Measurements from ENCODE around the gene LRRFIP1.

LRRFIP1 gene

DNA sequence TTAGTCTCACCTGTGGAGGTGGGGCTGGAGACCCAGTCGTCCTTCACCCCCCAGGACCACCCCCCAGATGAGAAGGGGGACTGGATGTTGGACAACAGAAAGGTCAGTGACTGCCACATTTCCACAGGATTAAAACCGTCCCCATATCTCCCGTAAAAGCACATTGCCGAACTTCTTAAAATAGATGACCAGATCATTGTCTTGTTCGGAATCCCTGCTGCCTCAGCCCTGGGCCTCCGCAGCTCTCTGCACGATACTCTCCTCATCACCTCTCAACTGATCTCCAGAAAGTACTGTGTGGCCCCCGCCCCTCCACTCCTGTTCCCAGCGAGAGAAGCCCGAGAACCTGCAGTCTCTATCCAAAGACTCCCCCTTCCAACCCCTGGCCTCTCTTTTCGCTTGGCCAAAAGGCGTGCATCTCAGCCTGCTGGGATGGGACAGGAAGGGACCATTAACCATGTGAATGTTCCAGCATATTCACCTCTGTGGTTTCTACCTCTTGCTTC, 13.2 kb downstream of the LRRFIP1 start:
- DNase-seq (ENCODE audit: low spot score) = no peak

- no peak for DNase-seq (ENCODE audit: low spot score)
Measured at GRCh38 chr2:237642038-237642734, 14.8 kb downstream of the LRRFIP1 start.

DNA sequence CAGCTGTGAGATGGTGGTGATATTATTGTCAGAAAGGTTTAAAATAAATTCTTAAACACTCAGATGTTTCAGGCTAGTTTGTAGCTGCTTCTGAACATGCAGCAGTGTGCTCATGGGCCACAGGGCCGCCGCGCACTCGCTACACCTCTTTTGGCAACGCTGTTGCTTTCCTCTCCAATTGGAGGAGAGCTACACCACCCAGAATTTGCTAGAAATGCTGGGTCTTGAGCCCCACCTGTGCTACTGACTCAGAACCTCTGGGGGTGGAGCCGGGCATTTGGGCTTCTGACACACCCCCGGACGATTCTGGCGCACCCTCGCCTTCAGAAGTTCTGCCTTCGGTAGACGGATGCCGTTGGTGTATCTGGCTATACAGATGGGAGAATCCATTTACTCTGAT, 15.7 kb downstream of the LRRFIP1 start:
- DNase-seq (ENCODE audit: low spot score) = no peak

- no peak for DNase-seq (ENCODE audit: low spot score)
Measured at GRCh38 chr2:237643582-237644380, 16.4 kb downstream of the LRRFIP1 start.

DNA sequence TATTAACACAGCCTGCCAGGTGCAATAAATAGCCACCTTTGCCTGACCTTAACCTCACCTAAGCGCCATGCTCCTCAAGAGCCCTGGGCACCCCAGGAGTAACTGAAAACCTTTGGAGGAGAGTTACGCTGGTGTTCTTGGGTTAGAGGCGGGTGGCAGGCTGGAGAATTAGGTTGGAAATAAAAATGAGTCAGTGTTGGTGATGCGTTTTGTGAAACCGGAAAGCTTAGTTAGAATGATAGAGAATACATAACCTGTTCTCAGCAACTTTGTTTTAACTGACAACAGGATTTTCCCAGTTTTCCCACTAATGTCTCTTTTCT, 17.0 kb downstream of the LRRFIP1 start:
- no peak for DNase-seq (ENCODE audit: low spot score)

DNA sequence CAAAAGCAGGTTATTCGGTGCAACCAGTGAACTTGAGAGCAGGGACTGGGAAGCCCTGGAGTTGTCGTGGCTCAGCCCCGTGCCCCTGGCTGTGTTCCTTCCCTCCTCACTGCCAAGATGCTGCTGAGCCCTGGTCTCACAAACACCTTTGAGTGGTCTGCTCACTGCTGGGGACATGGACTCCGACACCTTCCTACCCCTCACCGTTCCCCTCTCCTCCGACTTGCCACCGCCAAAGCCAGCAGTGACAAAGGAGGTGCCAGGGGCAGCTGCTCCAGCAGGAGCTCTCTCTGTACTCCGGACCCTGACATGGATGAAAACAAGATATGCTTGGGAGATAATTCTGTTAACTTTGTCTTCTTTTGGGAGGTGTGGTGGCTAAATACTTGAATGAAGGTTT, 17.9 kb downstream of the LRRFIP1 start:
- no peak for DNase-seq (ENCODE audit: low spot score)

- DNase-seq (ENCODE audit: low spot score) = no peak
Measured at GRCh38 chr2:237647176-237648015, 20.0 kb downstream of the LRRFIP1 start.

DNA sequence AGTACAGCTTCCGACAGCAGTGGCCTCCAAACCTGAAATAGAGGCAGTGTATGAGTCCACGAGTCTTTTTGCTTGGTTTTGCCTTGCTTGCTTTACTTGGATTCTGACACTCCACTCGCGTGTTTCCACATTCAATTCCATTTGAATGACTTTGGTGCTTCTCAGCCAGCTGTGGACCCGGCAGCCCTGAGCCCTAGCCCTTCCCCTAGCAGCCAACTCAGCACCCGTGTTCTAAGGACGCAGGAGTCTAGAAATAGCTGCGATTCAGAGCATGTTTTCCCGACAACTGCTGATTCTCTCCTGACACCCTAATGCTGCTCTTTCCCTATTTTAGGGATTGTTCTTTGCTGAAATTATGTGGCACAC, 20.6 kb downstream of the LRRFIP1 start:
- DNase-seq (ENCODE audit: low spot score) = no peak

DNA sequence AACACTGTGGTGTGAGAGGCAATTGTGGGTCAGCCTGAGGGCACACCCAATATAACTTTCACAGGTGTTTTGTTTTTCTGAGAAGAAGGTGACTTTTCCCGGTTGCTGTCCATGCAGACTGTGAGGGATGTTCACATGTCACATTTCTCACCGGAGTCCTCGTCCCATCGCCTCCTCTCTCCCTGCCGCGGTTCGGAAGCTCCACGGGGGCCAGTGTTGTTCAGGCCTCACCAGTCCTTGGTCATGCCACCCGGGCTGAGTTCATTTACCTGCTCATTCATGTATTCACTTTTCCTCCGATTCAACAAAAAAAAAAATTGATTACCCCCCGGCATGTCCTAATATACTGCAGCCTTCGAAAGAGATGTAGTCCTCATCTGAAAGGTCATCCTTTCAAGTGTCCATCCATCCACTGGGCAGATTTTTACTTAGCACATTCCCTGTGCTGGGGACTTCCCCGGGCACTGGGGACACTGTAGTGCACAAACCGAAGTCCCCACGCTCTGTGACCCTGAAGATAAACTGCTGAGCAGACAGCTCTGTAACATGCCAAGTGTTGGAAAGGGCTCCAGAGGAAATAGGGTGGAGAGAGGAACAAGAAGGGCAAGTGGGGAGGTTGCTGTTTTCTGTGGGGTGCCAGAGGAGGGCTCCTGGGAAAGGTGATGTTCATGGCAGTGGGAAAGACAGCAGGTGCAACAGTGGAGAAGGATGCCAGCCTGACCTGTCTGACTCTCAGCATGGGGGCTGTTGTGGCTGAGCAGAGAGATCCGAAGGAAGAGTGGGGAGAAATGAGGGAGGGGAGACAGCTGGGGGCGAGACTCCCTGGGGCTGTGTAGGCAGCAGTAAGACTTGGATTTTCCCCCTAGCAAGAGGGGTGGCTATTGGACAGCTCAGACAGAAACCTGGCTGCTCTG, 22.4 kb downstream of the LRRFIP1 start:
- DNase-seq (ENCODE audit: low spot score) = no peak

- no peak for DNase-seq (ENCODE audit: low spot score)
Measured at GRCh38 chr2:237650455-237650850, 23.1 kb downstream of the LRRFIP1 start.

GRCh38 chr2:237651761-237652160, 24.4 kb downstream of the LRRFIP1 start:
- no peak for DNase-seq (ENCODE audit: low spot score)

DNA sequence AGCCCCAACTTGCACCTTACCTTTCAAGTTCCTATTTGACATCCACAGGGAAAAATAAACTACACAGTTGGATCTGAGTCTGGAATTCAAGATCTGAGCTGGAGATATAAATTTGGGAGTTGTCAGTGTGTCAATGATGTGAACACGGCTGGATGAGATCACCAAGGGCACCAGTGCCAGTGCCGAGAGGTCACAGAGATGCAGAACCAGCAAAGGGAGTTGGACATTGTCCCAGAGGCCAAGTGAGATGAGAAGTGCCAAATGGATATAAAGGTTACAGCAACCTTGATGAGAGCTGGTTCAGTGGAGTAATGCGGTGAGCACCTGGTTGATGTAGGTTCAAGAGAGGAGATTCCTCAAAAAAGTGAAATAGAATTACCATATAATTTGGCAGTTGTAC, 24.8 kb downstream of the LRRFIP1 start:
- no peak for DNase-seq (ENCODE audit: low spot score)

GRCh38 chr2:237652854-237653253, 25.5 kb downstream of the LRRFIP1 start:
- no peak for DNase-seq (ENCODE audit: low spot score)

DNA sequence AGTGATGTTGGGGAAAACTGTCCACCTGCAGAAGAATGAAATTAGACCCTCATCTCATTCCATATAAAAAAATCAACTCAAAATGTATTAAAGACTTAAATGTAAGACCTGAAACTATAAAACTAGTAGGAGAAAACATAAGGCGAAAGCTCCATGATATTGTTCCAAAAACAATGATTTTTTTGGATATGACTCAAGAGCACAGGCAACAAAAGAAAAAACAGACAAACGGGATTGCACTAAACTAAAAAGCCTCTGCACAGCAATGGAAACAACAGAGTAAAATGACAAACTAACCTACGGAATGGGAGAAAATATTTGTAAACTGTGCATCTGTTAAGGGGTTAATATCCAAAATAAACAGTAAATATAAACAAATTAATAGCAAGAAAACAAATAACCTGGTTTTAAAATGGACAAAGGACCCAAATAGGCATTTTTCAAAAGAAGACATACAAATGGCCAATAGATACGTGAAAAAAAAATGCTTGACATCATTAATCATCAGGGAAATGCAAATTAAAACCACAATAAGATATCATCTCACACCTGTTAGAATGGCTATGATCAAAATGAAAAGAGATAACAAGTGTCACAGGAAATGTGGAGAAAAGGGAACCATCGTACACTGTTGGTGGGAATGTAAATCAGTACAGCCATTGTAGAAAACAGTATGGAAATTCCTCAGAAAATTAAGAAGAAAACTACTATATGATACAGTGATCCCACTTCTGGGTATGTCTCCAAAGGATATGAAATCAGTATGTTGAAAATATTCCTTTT, 26.6 kb downstream of the LRRFIP1 start:
- DNase-seq (ENCODE audit: low spot score) = no peak

GRCh38 chr2:237657063-237657462, 29.7 kb downstream of the LRRFIP1 start:
- no peak for DNase-seq (ENCODE audit: low spot score)

DNA sequence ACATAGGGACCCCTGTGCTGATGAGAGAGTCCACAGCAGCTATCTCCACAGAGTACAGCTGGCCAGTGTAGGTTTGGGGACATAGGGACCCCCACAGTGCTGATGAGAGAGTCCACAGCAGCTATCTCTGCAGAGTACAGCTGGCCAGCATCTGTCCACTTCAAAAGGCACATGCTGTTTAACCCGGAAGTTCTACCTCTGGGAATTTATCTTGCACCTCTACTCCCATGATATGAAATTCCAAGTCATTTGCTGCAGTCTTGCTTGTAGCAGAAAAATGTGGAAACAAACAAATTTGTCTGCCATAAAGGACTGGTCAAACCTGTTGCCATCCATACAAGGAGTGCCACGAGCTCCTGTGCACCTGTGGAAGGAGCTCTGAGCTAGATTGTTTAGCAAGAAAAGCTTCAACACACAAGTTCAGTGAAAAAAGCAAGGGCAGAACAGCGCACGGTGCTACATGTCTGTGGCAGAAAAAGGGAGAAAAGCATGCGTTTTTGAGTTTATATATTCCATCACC, 33.1 kb downstream of the LRRFIP1 start:
- DNase-seq (ENCODE audit: low spot score) = no peak

GRCh38 chr2:237661270-237661669, 33.9 kb downstream of the LRRFIP1 start:
- no peak for DNase-seq (ENCODE audit: low spot score)

DNA sequence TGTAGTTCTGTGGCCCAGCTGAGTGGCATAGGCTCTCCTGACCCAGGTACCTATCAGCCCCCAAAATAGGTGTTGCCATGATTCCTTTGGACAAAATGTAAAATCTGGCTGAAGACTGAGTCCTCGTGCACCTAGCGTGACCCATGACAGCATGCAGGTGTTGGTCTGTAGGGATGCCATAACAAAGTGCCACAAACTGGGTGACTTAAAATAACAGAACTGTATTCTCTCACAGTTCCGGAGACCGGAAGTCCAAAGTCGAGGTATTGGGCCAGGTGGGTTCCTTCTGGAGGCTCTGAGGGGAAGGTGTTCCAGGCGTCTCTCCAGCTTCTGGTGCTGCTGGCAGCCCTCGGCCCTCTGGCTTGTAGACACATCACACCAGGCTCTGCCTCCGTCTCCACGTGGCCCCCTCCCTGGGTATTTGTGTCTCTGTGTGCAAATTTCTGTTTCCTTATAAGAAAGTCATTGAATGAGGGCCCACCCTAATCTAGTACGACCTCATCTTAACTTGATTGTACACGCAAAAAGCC, 34.5 kb downstream of the LRRFIP1 start:
- no peak for DNase-seq (ENCODE audit: low spot score)

- DNase-seq (ENCODE audit: low spot score) = peak; percentile 56
Measured at GRCh38 chr2:237662671-237663093, 35.3 kb downstream of the LRRFIP1 start.

DNA sequence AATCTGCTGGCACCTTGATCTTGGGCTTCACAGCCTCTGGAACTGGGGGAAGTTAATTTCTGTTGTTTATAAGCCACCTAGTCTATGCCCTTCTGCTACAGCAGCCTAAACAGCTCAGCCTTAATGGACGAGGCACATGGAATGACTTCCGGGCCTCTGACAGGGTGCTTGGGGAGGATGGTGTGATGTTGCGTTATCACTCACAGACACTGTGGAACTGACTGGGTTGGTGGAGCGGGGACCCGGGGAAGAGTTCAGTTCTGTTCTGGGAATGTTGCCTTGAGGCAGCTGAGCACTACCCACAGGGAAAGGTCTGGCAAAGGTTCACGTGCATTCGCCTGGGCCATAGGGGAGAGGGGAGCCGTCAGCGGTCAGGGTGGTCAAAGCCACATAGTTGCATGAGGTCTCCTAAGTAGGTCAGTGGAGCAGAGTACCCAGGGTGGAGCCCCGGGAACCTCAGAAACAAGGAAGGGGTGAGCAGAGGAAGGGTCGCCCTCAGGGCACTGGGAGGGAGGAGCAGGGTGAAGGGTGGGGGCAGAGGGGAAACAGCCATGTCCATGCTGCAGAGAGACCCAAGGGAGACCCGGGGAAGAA, 36.2 kb downstream of the LRRFIP1 start:
- no peak for DNase-seq (ENCODE audit: low spot score)

All from SW480 (cell line).